Upper lobe of left lung (tissue), 6 donors: ENCODE results near the gene FOXR1. TPM values are rescaled to one million over a fixed set of nuclear protein-coding genes. Genes with fewer than 3 reads are reported as not detected.
"Not testable (repeated sequence)": the region's sequence is repeated elsewhere in the genome, so short reads cannot be mapped to it uniquely, and the experiment has no call there.

Experiments
- ATAC-seq, 2 donors: fragments of 200-7000 bp; cut with Tn5 transposase; one replicate each; pipeline ENCODE4 v1.9.1; 2022; ENCODE audit warnings: mild to moderate bottlenecking in 2 of 2, moderate library complexity in 2 of 2; ENCODE audit not compliant: low FRiP score in 2 of 2
- DNase-seq, 2 donors: peaks; one replicate each; pipeline ENCODE4 v3.0.0-alpha.2; 2019 to 2020
- H3K27ac ChIP-seq, 4 donors: fragments of 200-600 bp; sonication (generic); one replicate each; pipeline ENCODE4 v1.5.1; 2016 to 2019
- H3K27me3 ChIP-seq, 4 donors: fragments of 200-600 bp; sonication (generic); one replicate each; pipeline ENCODE4 v1.5.1; 2017 to 2019
- H3K36me3 ChIP-seq, 4 donors: fragments of 200-600 bp; sonication (generic); one replicate each; pipeline ENCODE4 v1.5.1; 2016 to 2019
- H3K4me1 ChIP-seq, 4 donors: fragments of 200-600 bp; sonication (generic); one replicate each; pipeline ENCODE4 v1.5.1; 2018 to 2019
- H3K4me3 ChIP-seq, 4 donors: fragments of 200-600 bp; sonication (generic); one replicate each; pipeline ENCODE4 v1.5.1; 2017 to 2019; ENCODE audit warnings: mild to moderate bottlenecking in 2 of 4, moderate library complexity in 1 of 4
- H3K9me3 ChIP-seq, 4 donors: fragments of 200-600 bp; sonication (generic); one replicate each; pipeline ENCODE4 v1.5.1; 2018 to 2019
- EP300 ChIP-seq, 4 donors: sonication (generic); formaldehyde crosslinking; IDR thresholded peaks; one replicate each; pipeline ENCODE4 v1.5.1; 2017; ENCODE audit warnings: antibody characterized with exemption in 4 of 4, control low read depth in 2 of 4
- POLR2A ChIP-seq, 4 donors: fragments of 450-650 bp; IDR thresholded peaks; one replicate each; pipeline ENCODE4 v1.5.1; 2016 to 2017; ENCODE audit warnings: antibody characterized with exemption in 4 of 4, mild to moderate bottlenecking in 2 of 4
- POLR2AphosphoS5 ChIP-seq, 2 donors: sonication (generic); formaldehyde crosslinking; IDR thresholded peaks; one replicate each; pipeline ENCODE4 v1.5.1; 2017; ENCODE audit warnings: antibody characterized with exemption in 2 of 2
- WGBS, 2 donors: methylation state at CpG; one replicate each; pipeline ENCODE4 v1.1.5; 2017 to 2018; 5-methylcytosine and 5-hydroxymethylcytosine counted together
- total RNA-seq, 6 donors: library from RNA; depleted of rRNA in 4 of 6; stranded (reverse); fragments of >200 nt in 4 of 6; gene quantifications; one replicate each; pipeline versions ENCODE4 v1.1.0 to v1.2.1, GENCODE V29; 2016 to 2021
- TF ChIP-seq, protein P1 (sequence below), 6 experiments: fragments of 450-650 bp in 4 of 6; fragments of 200-600 bp in 2 of 6; sonication (generic) in 2 of 6; IDR thresholded peaks; one replicate each; pipeline ENCODE4 v1.5.1; 2016 to 2019; ENCODE audit warnings: antibody characterized with exemption in 6 of 6
- donor health status: DM: no; HTN: no; CAD: no; lungs with moderate emphysema.
- donor health status: DM: no; HTN: yes; CAD: no; lungs with severe emphysema.

The FOXR1 gene
- total RNA-seq, 6 donors from 2014 or later = not detected

DNA sequence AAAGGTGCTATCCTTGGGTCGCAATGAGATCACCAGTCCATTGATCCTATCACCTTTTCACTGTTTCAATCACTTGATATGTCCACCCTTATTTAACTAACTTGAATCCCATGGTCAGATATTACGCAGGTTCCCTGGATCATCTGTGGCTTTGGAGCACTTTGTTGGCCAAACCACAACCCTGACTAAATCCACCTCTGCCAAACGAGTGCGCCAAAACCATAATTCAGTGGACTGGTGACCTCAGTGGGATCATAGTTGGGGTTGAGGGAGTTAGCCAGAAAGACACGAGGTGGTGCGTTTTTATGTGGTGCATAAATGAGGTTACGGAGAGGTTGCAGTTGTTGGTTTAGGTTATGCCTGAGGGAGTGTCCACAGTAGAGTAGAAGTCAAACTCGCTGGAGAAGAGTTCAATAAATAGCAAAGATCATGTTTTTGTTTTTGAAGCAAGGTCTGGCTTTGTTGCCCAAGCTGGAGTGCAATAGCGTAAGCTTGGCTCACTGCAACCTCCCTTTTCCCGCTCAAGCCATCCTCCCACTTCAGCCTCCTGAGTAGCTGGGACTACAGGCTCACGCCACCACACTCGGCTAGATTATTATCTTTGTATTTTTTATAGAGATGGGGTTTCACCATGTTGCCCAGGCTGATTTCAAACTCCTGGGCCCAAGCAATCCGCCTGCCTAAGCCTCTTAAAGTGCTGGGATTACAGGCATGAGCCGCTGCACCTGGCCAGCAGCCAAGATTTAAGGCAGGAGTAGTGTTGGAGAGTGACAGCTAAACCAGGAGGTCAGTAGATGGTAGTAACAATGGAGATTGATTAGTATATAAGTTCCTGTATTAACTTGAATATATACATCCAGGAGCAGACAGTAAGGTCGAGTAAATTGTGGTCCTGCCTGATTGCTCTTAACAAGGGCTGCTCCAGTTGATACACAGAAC lies 4.5 kb downstream of the FOXR1 start:
- no peaks in the 10 kb centered on the region for H3K9me3 ChIP-seq
- DNase-seq (no peak), ATAC-seq (peak in 1 of 2 donors; percentile 31)
- no peak overlapping the region for H3K4me3 ChIP-seq
- TF ChIP-seq, protein P1, sequence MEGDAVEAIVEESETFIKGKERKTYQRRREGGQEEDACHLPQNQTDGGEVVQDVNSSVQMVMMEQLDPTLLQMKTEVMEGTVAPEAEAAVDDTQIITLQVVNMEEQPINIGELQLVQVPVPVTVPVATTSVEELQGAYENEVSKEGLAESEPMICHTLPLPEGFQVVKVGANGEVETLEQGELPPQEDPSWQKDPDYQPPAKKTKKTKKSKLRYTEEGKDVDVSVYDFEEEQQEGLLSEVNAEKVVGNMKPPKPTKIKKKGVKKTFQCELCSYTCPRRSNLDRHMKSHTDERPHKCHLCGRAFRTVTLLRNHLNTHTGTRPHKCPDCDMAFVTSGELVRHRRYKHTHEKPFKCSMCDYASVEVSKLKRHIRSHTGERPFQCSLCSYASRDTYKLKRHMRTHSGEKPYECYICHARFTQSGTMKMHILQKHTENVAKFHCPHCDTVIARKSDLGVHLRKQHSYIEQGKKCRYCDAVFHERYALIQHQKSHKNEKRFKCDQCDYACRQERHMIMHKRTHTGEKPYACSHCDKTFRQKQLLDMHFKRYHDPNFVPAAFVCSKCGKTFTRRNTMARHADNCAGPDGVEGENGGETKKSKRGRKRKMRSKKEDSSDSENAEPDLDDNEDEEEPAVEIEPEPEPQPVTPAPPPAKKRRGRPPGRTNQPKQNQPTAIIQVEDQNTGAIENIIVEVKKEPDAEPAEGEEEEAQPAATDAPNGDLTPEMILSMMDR (IDR thresholded peaks at IDR 0.05) = no peak
- TF ChIP-seq POLR2A (IDR thresholded peaks at IDR 0.05) = no peak
- no peak for TF ChIP-seq EP300 (IDR thresholded peaks at IDR 0.05)
- TF ChIP-seq POLR2AphosphoS5 (IDR thresholded peaks at IDR 0.05) = no peak
- peaks cover 11 to 16% (median 12%) of the 10 kb centered on the region in 4 donors for H3K4me1 ChIP-seq
- no peak overlapping the region for H3K27ac ChIP-seq
- H3K36me3 ChIP-seq = no peaks in the 10 kb centered on the region
- 75 to 80% methylated on average over 15 of the region's 15 CpGs for WGBS, 2 donors
- no peaks in the 10 kb centered on the region for H3K27me3 ChIP-seq

- no peaks in the 10 kb centered on the region for H3K27me3 ChIP-seq
- DNase-seq (no peak), ATAC-seq (peak in 1 of 2 donors; percentile 8)
- H3K4me1 ChIP-seq = peaks cover 11 to 16% (median 12%) of the 10 kb centered on the region in 4 donors
- no peak overlapping the region for H3K27ac ChIP-seq
- H3K4me3 ChIP-seq = no peak overlapping the region
- no peaks in the 10 kb centered on the region for H3K9me3 ChIP-seq
- WGBS, 2 donors = 64 to 77% methylated on average over 4 to 9 of the region's 9 CpGs
- no peaks in the 10 kb centered on the region for H3K36me3 ChIP-seq
- TF ChIP-seq, protein P1 (IDR thresholded peaks at IDR 0.05) = no peak
- TF ChIP-seq POLR2A (IDR thresholded peaks at IDR 0.05) = no peak
- TF ChIP-seq EP300 (IDR thresholded peaks at IDR 0.05) = no peak
- TF ChIP-seq POLR2AphosphoS5 (IDR thresholded peaks at IDR 0.05) = no peak
Observed at GRCh38 chr11:118979434-118979833, 7.9 kb downstream of the FOXR1 start.

DNA sequence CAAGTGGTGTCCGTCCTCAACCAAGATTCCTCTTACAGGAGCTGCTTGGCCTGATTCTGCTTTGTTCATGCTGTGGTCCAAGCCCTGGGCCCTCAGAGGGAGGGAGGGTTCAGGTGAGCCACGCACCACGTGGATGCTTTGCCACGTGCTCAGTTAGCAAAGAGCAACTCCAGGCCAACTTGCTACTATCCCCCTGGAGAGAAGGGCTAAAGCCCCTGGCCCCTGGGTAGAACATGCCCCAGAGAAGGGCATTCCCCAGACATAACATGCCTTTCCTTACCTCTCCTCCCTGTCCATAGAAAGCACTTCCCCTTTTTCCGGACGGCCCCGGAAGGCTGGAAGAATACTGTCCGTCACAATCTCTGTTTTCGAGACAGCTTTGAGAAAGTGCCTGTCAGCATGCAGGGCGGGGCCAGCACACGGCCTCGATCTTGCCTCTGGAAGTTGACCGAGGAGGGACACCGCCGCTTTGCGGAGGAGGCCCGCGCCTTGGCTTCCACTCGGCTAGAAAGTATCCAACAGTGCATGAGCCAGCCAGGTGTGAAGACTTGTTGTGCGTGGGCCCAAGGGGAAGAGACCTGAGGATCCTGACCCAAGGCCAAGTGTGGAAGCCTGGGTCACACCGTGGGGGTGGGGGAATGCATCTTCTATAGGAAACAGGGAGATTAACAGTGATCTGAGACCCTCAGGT lies 8.8 kb downstream of the FOXR1 start:
- Histone ChIP-seq H3K27ac (peak overlapping the region in 1 of 4 donors; percentile 52), H3K27me3 (no peaks in the 10 kb centered on the region), H3K4me1 (peaks cover 11 to 17% (median 12%) of the 10 kb centered on the region in 4 donors), H3K9me3 (no peaks in the 10 kb centered on the region), H3K4me3 (peak overlapping the region in 2 of 4 donors; percentile 15 to 17), H3K36me3 (no peaks in the 10 kb centered on the region)
- ATAC-seq (peak; percentile 17 to 79), DNase-seq (peak; percentile 31 to 74)
- 15 to 28% methylated on average over 10 to 21 of the region's 21 CpGs for WGBS, 2 donors
- TF ChIP-seq, protein P1 (IDR thresholded peaks at IDR 0.05) = no peak
- TF ChIP-seq POLR2AphosphoS5 (IDR thresholded peaks at IDR 0.05) (no peak), POLR2A (IDR thresholded peaks at IDR 0.05) (no peak), EP300 (IDR thresholded peaks at IDR 0.05) (no peak)

DNA sequence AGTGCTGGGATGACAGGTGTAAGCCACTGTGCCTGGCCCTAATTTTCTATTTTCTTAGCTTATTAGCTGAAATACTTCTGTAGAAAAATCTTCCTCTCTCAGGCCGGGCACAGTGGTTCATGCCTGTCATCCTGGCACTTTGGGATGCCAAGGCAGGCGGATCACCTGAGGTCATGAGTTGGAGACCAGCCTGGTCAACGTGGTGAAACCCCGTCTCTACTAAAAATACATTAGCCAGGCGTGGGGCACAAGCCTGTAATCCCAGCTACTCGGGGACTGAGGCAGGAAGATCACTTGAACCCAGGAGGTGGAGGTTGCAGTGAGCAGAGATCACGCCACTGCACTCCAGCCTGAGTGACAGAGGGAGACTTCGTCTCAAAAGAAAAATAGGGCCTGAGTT lies 12.8 kb downstream of the FOXR1 start:
- not testable (repeated sequence) for H3K4me3 ChIP-seq, ATAC-seq, H3K9me3 ChIP-seq, DNase-seq, H3K36me3 ChIP-seq, H3K27me3 ChIP-seq
- Histone ChIP-seq H3K27ac (peak overlapping the region in 2 of 4 donors; percentile 21 to 23), H3K4me1 (peaks cover 11 to 17% (median 12%) of the 10 kb centered on the region in 4 donors)
- 53 to 62% methylated on average over 6 to 8 of the region's 8 CpGs for WGBS, 2 donors

DNA sequence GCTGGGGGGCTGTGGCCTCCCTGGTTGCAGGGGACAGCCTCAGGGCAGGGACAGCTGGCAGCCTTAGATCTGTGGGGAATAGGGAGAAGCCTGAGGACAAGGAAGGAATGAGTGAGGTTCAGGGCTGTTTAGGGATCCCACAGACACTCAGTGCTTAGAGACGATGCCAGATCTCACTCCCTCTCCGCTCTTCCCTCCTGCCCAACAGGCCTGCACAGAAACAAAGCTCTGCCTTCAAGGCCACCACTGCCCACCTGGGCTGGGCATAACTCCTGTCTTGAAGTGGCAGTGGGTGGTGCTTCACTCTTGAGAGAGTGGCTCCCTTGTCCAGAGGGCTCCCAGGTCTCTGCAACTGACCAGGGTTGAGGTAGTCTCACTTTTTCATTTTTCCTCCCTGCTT lies 13.3 kb downstream of the FOXR1 start:
- no peaks in the 10 kb centered on the region for H3K27me3 ChIP-seq
- H3K9me3 ChIP-seq = no peaks in the 10 kb centered on the region
- no peaks in the 10 kb centered on the region for H3K36me3 ChIP-seq
- TF ChIP-seq POLR2AphosphoS5 (IDR thresholded peaks at IDR 0.05) (no peak), EP300 (IDR thresholded peaks at IDR 0.05) (no peak), POLR2A (IDR thresholded peaks at IDR 0.05) (no peak)
- H3K27ac ChIP-seq = peak overlapping the region in 2 of 4 donors; percentile 21 to 23
- ATAC-seq = peak in 1 of 2 donors; percentile 56
- peaks cover 9 to 14% (median 10%) of the 10 kb centered on the region in 4 donors for H3K4me1 ChIP-seq
- DNase-seq = no peak
- H3K4me3 ChIP-seq = no peak overlapping the region
- WGBS, 2 donors = 72 to 81% methylated on average over 2 of the region's 2 CpGs
